Keratinocyte (primary cell): ENCODE data around the gene CFAP92. TPM values are rescaled to one million over a fixed set of nuclear protein-coding genes. Genes with fewer than 3 reads are reported as not detected.

Experiments used
- DNase-seq: peaks from one replicate; pipeline ENCODE4 v3.0.0-alpha.2; 2011; ENCODE audit warnings: low read depth, missing footprints, low spot score
- FAIRE-seq: peaks from 2 replicates; lab custom pipeline; 2011; peaks lifted over from hg19 to GRCh38; lab: Jason Lieb, UNC
- H2AFZ ChIP-seq: 2 replicates; pipeline ENCODE4 v1.6.0; 2012; ENCODE audit warnings: low read length, control low read depth, inconsistent platforms; ENCODE audit not compliant: control insufficient read depth
- H3K27ac ChIP-seq: 2 replicates; pipeline ENCODE4 v1.5.1; 2011; ENCODE audit warnings: low read length; ENCODE audit not compliant: control insufficient read depth, insufficient read depth
- H3K27me3 ChIP-seq: 3 replicates; pipeline ENCODE4 v1.6.0; 2011; ENCODE audit warnings: low read length; ENCODE audit not compliant: control insufficient read depth, insufficient read depth; ENCODE audit errors: extremely low read depth
- H3K36me3 ChIP-seq, 2 experiments: 2 replicates in 1 of 2; 3 replicates in 1 of 2; pipeline ENCODE4 v1.5.1; 2011; ENCODE audit warnings: low read length in 2 of 2, mild to moderate bottlenecking in 1 of 2; ENCODE audit not compliant: control insufficient read depth in 2 of 2, insufficient read depth in 2 of 2; ENCODE audit errors: extremely low read depth in 1 of 2
- H3K4me1 ChIP-seq: 3 replicates; pipeline ENCODE4 v1.5.1; 2011; ENCODE audit warnings: low read length; ENCODE audit not compliant: control insufficient read depth, insufficient read depth; ENCODE audit errors: extremely low read depth
- H3K4me2 ChIP-seq: 3 replicates; pipeline ENCODE4 v1.6.0; 2011; ENCODE audit warnings: low read depth, low read length; ENCODE audit not compliant: control insufficient read depth, insufficient read depth; ENCODE audit errors: extremely low read depth
- H3K4me3 ChIP-seq, 3 experiments: fragments of 200-600 bp in 1 of 3; sonication (generic) in 1 of 3; 2 replicates in 2 of 3; 3 replicates in 1 of 3; pipeline ENCODE4 v1.5.1; 2011 to 2016; ENCODE audit warnings: low read length in 3 of 3, mild to moderate bottlenecking in 3 of 3, control low read depth in 2 of 3, inconsistent platforms in 1 of 3, low read depth in 1 of 3, mixed read lengths in 1 of 3, mixed run types in 1 of 3, moderate library complexity in 1 of 3; ENCODE audit not compliant: control insufficient read depth in 2 of 3, insufficient read depth in 2 of 3; ENCODE audit errors: extremely low read depth in 1 of 3
- H3K79me2 ChIP-seq: 2 replicates; pipeline ENCODE4 v1.6.0; 2012; ENCODE audit warnings: low read length; ENCODE audit not compliant: control insufficient read depth, insufficient read depth
- H3K9ac ChIP-seq: 3 replicates; pipeline ENCODE4 v1.6.0; 2011; ENCODE audit warnings: low read length; ENCODE audit not compliant: control insufficient read depth, insufficient read depth; ENCODE audit errors: extremely low read depth
- H3K9me1 ChIP-seq: 3 replicates; pipeline ENCODE4 v1.6.0; 2011; ENCODE audit warnings: low read length; ENCODE audit not compliant: control insufficient read depth, insufficient read depth; ENCODE audit errors: extremely low read depth
- H3K9me3 ChIP-seq: 2 replicates; pipeline ENCODE4 v1.5.1; 2012; ENCODE audit warnings: low read depth, low read length; ENCODE audit not compliant: control insufficient read depth
- H4K20me1 ChIP-seq: 3 replicates; pipeline ENCODE4 v1.6.0; 2011; ENCODE audit warnings: low read length; ENCODE audit not compliant: control insufficient read depth, insufficient read depth; ENCODE audit errors: extremely low read depth
- CTCF ChIP-seq, 3 experiments: IDR thresholded peaks in 1 of 3; conservative IDR thresholded peaks in 1 of 3; optimal IDR thresholded peaks in 1 of 3; 2 replicates in 2 of 3; 3 replicates in 1 of 3; pipeline versions ENCODE3 to v1.5.1; 2011; ENCODE audit warnings: low read length in 3 of 3, mild to moderate bottlenecking in 3 of 3, moderate library complexity in 2 of 3, control low read depth in 1 of 3, inconsistent platforms in 1 of 3; ENCODE audit not compliant: insufficient read depth in 2 of 3; ENCODE audit errors: extremely low read depth in 1 of 3
- EZH2 ChIP-seq: IDR thresholded peaks from one replicate; pipeline ENCODE4 v1.6.1; 2012; ENCODE audit warnings: inconsistent platforms, mild to moderate bottlenecking, low read length, moderate library complexity
- dilution Hi-C: fragments of 300-500 bp; cut with MboI; formaldehyde crosslinking; loops from one replicate; pipeline ENCODE4 v1.7.0; 2020; ENCODE audit warnings: low sequenced_read_pairs; ENCODE audit not compliant: extremely low pct_ligation_motif_present
- polyA plus RNA-seq, 5 experiments: library from polyadenylated mRNA; depleted of rRNA in 3 of 5; stranded (reverse) in 3 of 5; stranded (forward) in 1 of 5; unstranded in 1 of 5; fragments of >200 nt; gene quantifications; 1 replicate in 1 of 5; 2 replicates in 3 of 5; 3 replicates in 1 of 5; pipeline versions ENCODE4 v1.2.1 to v1.2.3, GENCODE V29; 2011 to 2012; ENCODE audit warnings: missing spikeins in 2 of 5, low read depth in 1 of 5, low replicate concordance in 1 of 5

Gene CFAP92
- polyA plus RNA-seq, 1 donor (not counting 4 experiments of a cell fraction or from before 2014, with no cell fraction given) = 0.26 TPM

DNA sequence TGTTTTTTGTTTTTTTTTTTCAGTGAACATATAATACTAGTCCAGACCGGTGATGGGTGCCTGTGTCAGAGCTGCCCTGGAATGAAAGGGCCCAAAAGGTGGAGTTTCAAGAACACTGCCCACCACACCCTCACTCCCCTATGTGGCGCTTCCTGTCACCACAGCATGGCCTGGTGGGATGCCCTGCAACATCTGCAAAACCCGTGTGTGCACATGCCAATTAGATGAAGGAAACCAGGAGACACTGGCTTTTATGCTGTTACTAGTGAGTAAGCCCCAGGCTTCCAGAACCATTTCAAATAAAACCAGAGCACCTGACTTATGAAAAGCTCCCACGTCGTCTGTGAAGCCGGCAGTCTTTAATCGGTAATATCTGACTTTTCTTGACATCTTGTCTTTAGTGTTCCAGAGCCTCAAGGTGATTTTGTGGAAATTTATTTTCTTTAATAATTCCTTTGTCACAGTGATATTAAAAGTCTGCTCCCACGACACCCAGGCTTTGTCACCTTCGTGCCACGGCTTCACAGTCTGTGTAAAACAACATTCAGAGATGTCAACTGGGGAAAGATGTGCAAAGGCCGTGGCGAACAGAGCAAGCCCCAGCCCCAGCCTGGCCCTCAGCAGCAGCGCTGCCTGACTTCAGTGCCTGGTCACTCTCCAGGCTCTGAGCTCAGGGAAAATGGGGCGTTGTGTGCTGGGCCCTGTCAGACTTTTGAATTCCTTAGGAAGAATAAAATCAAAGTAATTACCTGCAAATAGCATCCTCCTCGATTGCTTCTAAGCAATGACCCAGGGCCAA, 6.4 kb downstream of the CFAP92 start:
- Histone ChIP-seq H3K9me3 (no peaks in the 10 kb centered on the region), H2AFZ (no peak overlapping the region), H3K4me2 (no peak overlapping the region), H3K27ac (no peak overlapping the region), H3K79me2 (no peaks in the 10 kb centered on the region), H3K4me3 (no peak overlapping the region), H4K20me1 (no peaks in the 10 kb centered on the region), H3K9me1 (no peaks in the 10 kb centered on the region), H3K9ac (no peak overlapping the region), H3K36me3 (no peaks in the 10 kb centered on the region), H3K4me1 (peaks cover 18% of the 10 kb centered on the region), H3K27me3 (no peaks in the 10 kb centered on the region)
- TF ChIP-seq CTCF (optimal IDR thresholded peaks at IDR 0.05 in 1 of 3, IDR thresholded peaks at IDR 0.05 in 1 of 3, conservative IDR thresholded peaks at IDR 0.05 in 1 of 3; ENCODE audit: extremely low read depth in 1 of 3, insufficient read depth in 2 of 3, low read length in 3 of 3) (no peak), EZH2 (no peak)
- DNase-seq (no peak), FAIRE-seq (no peak)
- dilution Hi-C loops = no loop called here

- no peak overlapping the region for H3K4me3 ChIP-seq
- peak; percentile 99 for FAIRE-seq
- peak overlapping the region; percentile 91 for H2AFZ ChIP-seq
- no peak for TF ChIP-seq EZH2
- no peak for TF ChIP-seq CTCF (optimal IDR thresholded peaks at IDR 0.05 in 1 of 3, IDR thresholded peaks at IDR 0.05 in 1 of 3, conservative IDR thresholded peaks at IDR 0.05 in 1 of 3; ENCODE audit: extremely low read depth in 1 of 3, insufficient read depth in 2 of 3, low read length in 3 of 3)
- H3K9me3 ChIP-seq = no peaks in the 10 kb centered on the region
- H3K4me2 ChIP-seq = peak overlapping the region; percentile 50
- H3K27me3 ChIP-seq = no peaks in the 10 kb centered on the region
- dilution Hi-C loops = no loop called here
- no peaks in the 10 kb centered on the region for H3K79me2 ChIP-seq
- H3K27ac ChIP-seq = peak overlapping the region; percentile 81
- no peaks in the 10 kb centered on the region for H3K36me3 ChIP-seq
- peaks cover 18% of the 10 kb centered on the region for H3K4me1 ChIP-seq
- peak overlapping the region; percentile 60 for H3K9ac ChIP-seq
- no peaks in the 10 kb centered on the region for H3K9me1 ChIP-seq
- H4K20me1 ChIP-seq = no peaks in the 10 kb centered on the region
- DNase-seq = peak; percentile 78
Observed at GRCh38 chr3:128984596-128984995, 9.3 kb downstream of the CFAP92 start.
